ENCODE results near the gene RMND5A.

RMND5A gene

DNA sequence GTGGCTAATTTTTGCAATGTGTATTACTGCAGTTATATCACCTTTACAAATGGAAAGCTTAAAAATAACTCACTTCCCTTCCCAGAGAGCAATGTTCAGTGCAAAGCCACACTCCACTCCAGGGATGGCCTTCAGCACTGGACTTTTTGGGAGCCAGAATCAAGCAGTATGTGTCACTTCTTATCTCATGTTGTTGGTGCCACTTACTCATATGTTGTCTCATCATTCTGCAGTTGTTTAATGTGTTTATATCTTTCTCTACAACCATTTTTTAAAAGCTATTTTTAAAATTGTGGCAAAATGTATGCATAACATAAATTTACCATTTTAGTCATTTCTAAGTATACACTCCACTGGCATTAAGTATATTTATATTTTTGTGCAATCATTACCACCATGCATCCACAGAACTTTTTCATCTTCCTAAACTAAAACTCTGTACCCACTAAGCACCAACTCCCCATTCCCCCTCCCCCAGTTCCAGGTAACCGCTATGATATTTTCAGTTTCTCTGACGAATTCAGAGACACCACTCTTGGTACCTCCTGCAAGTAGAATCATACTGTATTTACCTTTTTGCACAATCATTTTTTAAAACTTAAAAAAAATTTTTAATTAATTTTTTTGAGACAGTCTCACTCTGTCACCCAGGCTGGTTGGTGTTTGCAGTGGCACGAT is 102.7 kb downstream of the RMND5A start:
- DNase-seq (ENCODE audit: extremely low read depth, low read depth), result no peak
- H3K4me3 ChIP-seq (replicated peaks; ENCODE audit: low read depth, low read length), result no peak overlapping the region
- no peak for TF ChIP-seq CTCF (IDR thresholded peaks at IDR 0.05; ENCODE audit: low read depth, low read length, missing control alignments)

DNA sequence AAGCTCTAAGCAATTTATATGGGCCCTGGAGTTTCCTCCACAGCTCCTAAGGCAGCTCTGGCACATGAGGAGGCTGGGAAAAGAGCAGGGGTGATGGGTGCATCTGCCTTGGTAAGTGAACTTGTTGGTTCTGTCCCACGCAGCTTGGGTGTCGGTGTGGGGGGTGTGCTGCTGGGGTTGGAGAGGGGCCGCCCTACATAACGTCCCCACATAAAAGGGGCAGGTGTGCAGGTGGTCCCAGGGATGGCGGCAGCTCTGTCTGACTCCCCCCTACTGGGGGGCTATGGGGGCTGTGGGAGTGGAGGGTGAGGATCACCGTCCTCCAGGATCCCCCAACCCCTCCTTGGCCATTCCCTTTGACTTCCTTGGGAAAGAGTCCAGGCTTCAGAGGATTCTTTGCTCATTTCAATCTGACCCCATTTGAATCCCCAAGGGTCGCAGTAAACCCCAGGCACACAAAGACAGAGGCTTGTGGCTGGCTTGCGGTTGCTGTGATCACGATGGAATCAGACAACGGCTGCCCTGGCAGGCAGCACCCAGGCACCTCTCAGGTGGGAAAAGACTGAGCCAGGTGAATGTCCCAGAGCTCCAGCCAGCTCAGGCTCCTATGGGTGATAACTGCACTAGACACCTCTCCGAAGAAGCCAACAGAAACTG is 105.1 kb downstream of the RMND5A start:
- DNase-seq (ENCODE audit: extremely low read depth, low read depth), result no peak
- no peak for TF ChIP-seq CTCF (IDR thresholded peaks at IDR 0.05; ENCODE audit: low read depth, low read length, missing control alignments)

DNA sequence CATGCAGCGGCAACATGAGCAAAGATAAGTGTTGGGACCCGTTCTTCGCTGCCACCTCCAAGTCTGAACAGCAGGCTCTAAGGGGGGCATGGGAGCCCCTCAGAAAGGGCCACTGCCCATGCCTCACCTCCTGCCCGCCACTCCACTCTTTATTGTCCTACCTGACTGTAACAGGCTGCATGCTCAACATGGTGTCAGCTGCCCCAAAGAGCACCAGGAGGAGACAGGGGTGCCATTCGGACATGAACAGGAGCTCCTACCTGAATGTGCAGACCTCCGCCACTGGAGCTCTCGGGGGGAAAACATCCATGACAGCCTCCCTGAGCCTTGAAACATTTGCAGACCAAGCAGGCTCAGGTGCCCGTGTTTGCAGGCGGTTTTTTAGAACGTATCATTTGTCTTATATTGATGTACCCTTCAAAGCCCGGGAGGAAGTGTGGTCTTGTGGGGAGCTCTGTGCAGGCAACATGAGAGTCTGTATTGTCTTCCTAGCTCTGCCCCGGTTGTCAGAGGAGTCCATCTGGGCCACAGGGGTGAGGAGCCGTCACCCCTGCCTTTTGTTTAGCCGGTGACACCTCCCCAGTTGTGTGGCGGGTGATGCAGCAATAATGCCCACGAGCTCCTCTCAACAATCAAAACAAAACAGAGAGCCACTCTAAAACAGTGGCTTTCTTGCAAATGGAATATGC is 105.7 kb downstream of the RMND5A start:
- H3K4me3 ChIP-seq (replicated peaks; ENCODE audit: low read depth, low read length), result no peak overlapping the region
- DNase-seq (ENCODE audit: extremely low read depth, low read depth), result no peak
- no peak for TF ChIP-seq CTCF (IDR thresholded peaks at IDR 0.05; ENCODE audit: low read depth, low read length, missing control alignments)

More for the DNA sequence above, 105.1 kb downstream of the RMND5A start:
- no peak overlapping the region for H3K4me3 ChIP-seq (replicated peaks; ENCODE audit: low read depth, low read length)

DNA sequence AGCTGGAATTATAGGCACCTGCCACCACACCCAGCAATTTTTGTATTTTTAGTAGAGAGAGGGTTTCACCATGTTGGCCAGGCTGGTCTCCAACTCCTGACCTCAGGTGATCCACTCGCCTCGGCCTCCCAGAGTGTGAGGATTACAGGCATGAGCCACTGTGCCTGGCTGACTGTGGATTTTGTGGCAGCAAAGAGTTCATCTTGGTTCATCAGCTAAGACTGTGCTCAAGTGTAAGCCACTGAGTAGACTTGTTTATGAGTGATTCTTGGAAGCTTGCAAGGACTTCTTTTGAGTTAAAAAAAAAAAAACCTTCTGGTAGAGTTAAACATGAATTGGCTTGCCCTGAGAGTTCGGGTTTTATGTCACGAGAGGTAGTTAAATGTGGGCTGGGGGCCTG is 106.9 kb downstream of the RMND5A start:
- TF ChIP-seq CTCF (IDR thresholded peaks at IDR 0.05; ENCODE audit: low read depth, low read length, missing control alignments), result no peak
- DNase-seq (ENCODE audit: extremely low read depth, low read depth), result no peak

More for the DNA sequence above, 106.9 kb downstream of the RMND5A start:
- H3K4me3 ChIP-seq (replicated peaks; ENCODE audit: low read depth, low read length), result no peak overlapping the region

Measured in HFF-Myc (cell line).